ENCODE measurements around the gene MAP2K6. TPM values are rescaled to one million over a fixed set of nuclear protein-coding genes. Genes with fewer than 3 reads are reported as not detected.

Gene MAP2K6
- total and polyA plus RNA-seq, 4 donors = 2.2 to 14.4 (median 7.6) TPM

GRCh38 chr17:69561462-69561861 lies 147.0 kb downstream of the MAP2K6 start:
- peaks cover 0 to 5% (median 0%) of the 10 kb centered on the region in 5 donors for H3K4me1 ChIP-seq (ENCODE audit: control insufficient read depth in 5 of 5, insufficient read depth in 5 of 5, low read length in 5 of 5)
- 92 to 95% methylated on average over 3 of the region's 3 CpGs for WGBS, 2 donors
- ATAC-seq (ENCODE audit: insufficient read depth, low FRiP score) = no peak

GRCh38 chr17:69565447-69565846 lies 150.9 kb downstream of the MAP2K6 start:
- Histone ChIP-seq H3K9ac (ENCODE audit: insufficient read depth in 1 of 2, low read length in 2 of 2) (no peak overlapping the region), H3K4me1 (ENCODE audit: control insufficient read depth in 5 of 5, insufficient read depth in 5 of 5, low read length in 5 of 5) (peaks cover 0 to 5% (median 0%) of the 10 kb centered on the region in 5 donors), H3K36me3 (ENCODE audit: control insufficient read depth in 4 of 4, insufficient read depth in 4 of 4, low read length in 4 of 4) (no peaks in the 10 kb centered on the region), H3K9me3 (ENCODE audit: control insufficient read depth in 4 of 4, insufficient read depth in 3 of 4, low read length in 3 of 4) (no peaks in the 10 kb centered on the region), H3K27ac (ENCODE audit: low read depth in 1 of 2, low read length in 1 of 2) (no peak overlapping the region), H3K4me3 (no peak overlapping the region), H3K27me3 (ENCODE audit: control insufficient read depth in 3 of 3, insufficient read depth in 3 of 3, low read length in 2 of 3) (peaks cover 0 to 2% (median 0%) of the 10 kb centered on the region in 3 donors)
- DNase-seq (no peak), ATAC-seq (ENCODE audit: insufficient read depth, low FRiP score) (no peak)
- WGBS, 2 donors = 92 to 95% methylated on average over 7 of the region's 7 CpGs
- TF ChIP-seq, protein P1, sequence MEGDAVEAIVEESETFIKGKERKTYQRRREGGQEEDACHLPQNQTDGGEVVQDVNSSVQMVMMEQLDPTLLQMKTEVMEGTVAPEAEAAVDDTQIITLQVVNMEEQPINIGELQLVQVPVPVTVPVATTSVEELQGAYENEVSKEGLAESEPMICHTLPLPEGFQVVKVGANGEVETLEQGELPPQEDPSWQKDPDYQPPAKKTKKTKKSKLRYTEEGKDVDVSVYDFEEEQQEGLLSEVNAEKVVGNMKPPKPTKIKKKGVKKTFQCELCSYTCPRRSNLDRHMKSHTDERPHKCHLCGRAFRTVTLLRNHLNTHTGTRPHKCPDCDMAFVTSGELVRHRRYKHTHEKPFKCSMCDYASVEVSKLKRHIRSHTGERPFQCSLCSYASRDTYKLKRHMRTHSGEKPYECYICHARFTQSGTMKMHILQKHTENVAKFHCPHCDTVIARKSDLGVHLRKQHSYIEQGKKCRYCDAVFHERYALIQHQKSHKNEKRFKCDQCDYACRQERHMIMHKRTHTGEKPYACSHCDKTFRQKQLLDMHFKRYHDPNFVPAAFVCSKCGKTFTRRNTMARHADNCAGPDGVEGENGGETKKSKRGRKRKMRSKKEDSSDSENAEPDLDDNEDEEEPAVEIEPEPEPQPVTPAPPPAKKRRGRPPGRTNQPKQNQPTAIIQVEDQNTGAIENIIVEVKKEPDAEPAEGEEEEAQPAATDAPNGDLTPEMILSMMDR (IDR thresholded peaks at IDR 0.05; ENCODE audit: control extremely low read depth, extremely low read depth) = no peak

More at GRCh38 chr17:69561462-69561861, 147.0 kb downstream of the MAP2K6 start:
- Histone ChIP-seq H3K36me3 (ENCODE audit: control insufficient read depth in 4 of 4, insufficient read depth in 4 of 4, low read length in 4 of 4) (no peaks in the 10 kb centered on the region), H3K27me3 (ENCODE audit: control insufficient read depth in 3 of 3, insufficient read depth in 3 of 3, low read length in 2 of 3) (peaks cover 0 to 2% (median 0%) of the 10 kb centered on the region in 3 donors), H3K27ac (ENCODE audit: low read depth in 1 of 2, low read length in 1 of 2) (no peak overlapping the region), H3K9me3 (ENCODE audit: control insufficient read depth in 4 of 4, insufficient read depth in 3 of 4, low read length in 3 of 4) (no peaks in the 10 kb centered on the region), H3K4me3 (no peak overlapping the region), H3K9ac (ENCODE audit: insufficient read depth in 1 of 2, low read length in 2 of 2) (no peak overlapping the region)
- no peak for DNase-seq
- TF ChIP-seq, protein P1 (IDR thresholded peaks at IDR 0.05; ENCODE audit: control extremely low read depth, extremely low read depth) = no peak

DNA sequence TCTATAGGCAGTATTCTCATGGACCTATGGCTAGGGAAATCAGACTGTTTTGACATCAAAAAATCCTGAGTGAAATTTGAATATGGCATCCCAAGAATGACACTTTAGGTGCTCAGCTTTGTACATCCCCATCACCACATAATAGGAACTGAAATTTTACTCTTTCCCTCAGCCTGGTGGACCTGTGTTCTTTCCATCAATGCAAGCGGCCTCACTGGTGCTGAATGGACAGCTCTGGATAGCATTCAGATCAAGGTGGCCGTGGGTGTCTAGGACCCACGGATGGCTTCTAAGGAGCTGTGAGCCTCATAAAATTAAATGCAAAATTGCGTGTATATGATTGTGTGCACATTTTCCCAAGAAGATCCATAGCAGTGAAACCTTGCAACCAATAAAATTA lies 152.6 kb downstream of the MAP2K6 start:
- ATAC-seq (ENCODE audit: insufficient read depth, low FRiP score) = no peak
- peak in 1 of 3 donors; percentile 26 for DNase-seq
- H3K9me3 ChIP-seq (ENCODE audit: control insufficient read depth in 4 of 4, insufficient read depth in 3 of 4, low read length in 3 of 4) = no peaks in the 10 kb centered on the region
- 56 to 75% methylated on average over 4 of the region's 4 CpGs for WGBS, 2 donors
- H3K27ac ChIP-seq (ENCODE audit: low read depth in 1 of 2, low read length in 1 of 2) = no peak overlapping the region
- TF ChIP-seq, protein P1 (IDR thresholded peaks at IDR 0.05; ENCODE audit: control extremely low read depth, extremely low read depth) = no peak
- H3K4me3 ChIP-seq = no peak overlapping the region
- no peak overlapping the region for H3K9ac ChIP-seq (ENCODE audit: insufficient read depth in 1 of 2, low read length in 2 of 2)
- H3K27me3 ChIP-seq (ENCODE audit: control insufficient read depth in 3 of 3, insufficient read depth in 3 of 3, low read length in 2 of 3) = peaks cover 0 to 2% (median 0%) of the 10 kb centered on the region in 3 donors
- H3K4me1 ChIP-seq (ENCODE audit: control insufficient read depth in 5 of 5, insufficient read depth in 5 of 5, low read length in 5 of 5) = no peaks in the 10 kb centered on the region
- H3K36me3 ChIP-seq (ENCODE audit: control insufficient read depth in 4 of 4, insufficient read depth in 4 of 4, low read length in 4 of 4) = no peaks in the 10 kb centered on the region

DNA sequence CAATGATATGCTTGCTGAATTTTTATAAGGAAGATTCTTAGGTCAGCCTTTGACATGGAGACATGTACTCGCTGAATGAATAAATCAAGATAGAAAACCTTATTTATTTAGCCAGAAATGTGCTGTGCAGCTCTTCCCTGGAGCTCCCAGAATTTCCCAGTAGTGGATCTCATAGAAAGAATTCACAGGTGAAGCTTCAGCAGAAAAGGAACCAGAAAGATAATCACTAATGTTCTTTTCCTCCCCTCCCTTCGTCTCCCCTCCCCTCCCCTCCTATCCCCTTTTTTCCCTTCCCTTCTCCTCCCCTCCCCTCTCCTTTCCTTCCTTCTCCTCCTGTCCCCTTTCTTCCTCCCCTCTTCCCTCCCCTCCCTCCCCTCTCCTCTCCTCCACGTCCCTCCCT lies 158.2 kb downstream of the MAP2K6 start:
- ATAC-seq (ENCODE audit: insufficient read depth, low FRiP score) = no peak
- TF ChIP-seq, protein P1 (IDR thresholded peaks at IDR 0.05; ENCODE audit: control extremely low read depth, extremely low read depth) = no peak
- Histone ChIP-seq H3K9me3 (ENCODE audit: control insufficient read depth in 4 of 4, insufficient read depth in 3 of 4, low read length in 3 of 4) (no peaks in the 10 kb centered on the region), H3K4me3 (no peak overlapping the region), H3K4me1 (ENCODE audit: control insufficient read depth in 5 of 5, insufficient read depth in 5 of 5, low read length in 5 of 5) (peaks cover 4 to 20% (median 11%) of the 10 kb centered on the region in 5 donors), H3K36me3 (ENCODE audit: control insufficient read depth in 4 of 4, insufficient read depth in 4 of 4, low read length in 4 of 4) (no peaks in the 10 kb centered on the region), H3K9ac (ENCODE audit: insufficient read depth in 1 of 2, low read length in 2 of 2) (no peak overlapping the region), H3K27me3 (ENCODE audit: control insufficient read depth in 3 of 3, insufficient read depth in 3 of 3, low read length in 2 of 3) (no peaks in the 10 kb centered on the region), H3K27ac (ENCODE audit: low read depth in 1 of 2, low read length in 1 of 2) (no peak overlapping the region)
- DNase-seq = no peak
- WGBS, 2 donors = 77 to 80% methylated on average over 3 of the region's 3 CpGs

Measured in lung (tissue), 12 donors.